HepG2 (cell line): ENCODE measurements around the gene ZNF687. TPM values are rescaled to one million over a fixed set of nuclear protein-coding genes. Genes with fewer than 3 reads are reported as not detected.

Experiments
- CREB1 ChIP-seq, 2 experiments: fragments of 450-650 bp in 1 of 2; IDR thresholded peaks; 2 replicates each; pipeline ENCODE4 v1.6.1; 2016 to 2017; ENCODE audit warnings: control low read depth in 1 of 2, mild to moderate bottlenecking in 1 of 2, missing compliant biosample characterization in 1 of 2, missing genetic modification characterization in 1 of 2
- DMAP1 ChIP-seq: IDR thresholded peaks from 2 replicates; pipeline ENCODE4 v1.6.1; 2016
- KDM3A ChIP-seq: IDR thresholded peaks from 2 replicates; pipeline ENCODE4 v1.6.1; 2018; ENCODE audit warnings: low read depth, missing compliant biosample characterization
- KLF12 ChIP-seq: sonication (generic); formaldehyde crosslinking; IDR thresholded peaks from 2 replicates; pipeline ENCODE4 v1.4.0; 2020; ENCODE audit warnings: missing genetic modification reagents, borderline replicate concordance
- MAFG ChIP-seq: sonication (generic); formaldehyde crosslinking; IDR thresholded peaks from 2 replicates; pipeline ENCODE4 v1.5.1; 2020; ENCODE audit warnings: mild to moderate bottlenecking, missing genetic modification reagents
- MXD4 ChIP-seq: IDR thresholded peaks from 2 replicates; pipeline ENCODE4 v1.6.1; 2016; ENCODE audit warnings: mild to moderate bottlenecking, missing biosample characterization, missing genetic modification reagents
- NCOA1 ChIP-seq: sonication (generic); formaldehyde crosslinking; IDR thresholded peaks from 2 replicates; pipeline ENCODE4 v1.9.0; 2021; ENCODE audit warnings: missing genetic modification reagents
- RCOR2 ChIP-seq: IDR thresholded peaks from 2 replicates; pipeline ENCODE4 v1.6.1; 2016; ENCODE audit warnings: missing biosample characterization, missing genetic modification reagents
- SCMH1 ChIP-seq: sonication (generic); formaldehyde crosslinking; IDR thresholded peaks from 2 replicates; pipeline ENCODE4 v1.9.0; 2021; ENCODE audit warnings: missing genetic modification reagents, mild to moderate bottlenecking, borderline replicate concordance
- SNAI1 ChIP-seq: sonication (generic); formaldehyde crosslinking; IDR thresholded peaks from 2 replicates; pipeline ENCODE4 v1.5.0; 2020; ENCODE audit warnings: mild to moderate bottlenecking, missing genetic modification reagents, borderline replicate concordance
- TAF1 ChIP-seq: sonication (generic); formaldehyde crosslinking; IDR thresholded peaks from 2 replicates; pipeline ENCODE4 v1.4.0; 2020; ENCODE audit warnings: missing genetic modification reagents
- ZBTB7B ChIP-seq: sonication (generic); formaldehyde crosslinking; IDR thresholded peaks from 2 replicates; pipeline ENCODE4 v1.4.0; 2020; ENCODE audit warnings: missing genetic modification reagents
- ZNF407 ChIP-seq: sonication (generic); formaldehyde crosslinking; IDR thresholded peaks from one replicate; pipeline ENCODE4 v1.5.1; 2020; ENCODE audit warnings: mild to moderate bottlenecking, missing genetic modification reagents; ENCODE audit errors: not compliant biosample characterization
- ZNF552 ChIP-seq: sonication (generic); formaldehyde crosslinking; IDR thresholded peaks from 2 replicates; pipeline ENCODE4 v1.9.0; 2022; ENCODE audit warnings: missing genetic modification reagents, mild to moderate bottlenecking, borderline replicate concordance
- polyA plus RNA-seq, 8 experiments: library from polyadenylated mRNA; depleted of rRNA in 3 of 8; stranded (reverse) in 7 of 8; unstranded in 1 of 8; fragments of >200 nt; fragmentation: Illumina TruSeq in 4 of 8; extraction: Trizol in 4 of 8; gene quantifications; 2 replicates each; pipeline versions ENCODE4 v1.2.1 to v1.2.3, GENCODE V29; 2011 to 2016; ENCODE audit warnings: low read depth in 4 of 8, missing spikeins in 1 of 8, mixed read lengths in 1 of 8; ENCODE audit not compliant: insufficient read depth in 1 of 8
- total RNA-seq, 5 experiments: library from RNA; depleted of rRNA; stranded (reverse); fragments of >200 nt; fragmentation: Illumina TruSeq; extraction: Trizol; gene quantifications; 2 replicates each; pipeline ENCODE4 v1.2.3, GENCODE V29; 2016; ENCODE audit warnings: low read depth in 1 of 5
- TF ChIP-seq, protein P1 (sequence below): sonication (generic); formaldehyde crosslinking; IDR thresholded peaks from 2 replicates; pipeline ENCODE4 v1.5.1; 2020; ENCODE audit warnings: missing genetic modification reagents, mild to moderate bottlenecking, borderline replicate concordance
- TF ChIP-seq, protein P2 (sequence below): sonication (generic); formaldehyde crosslinking; IDR thresholded peaks from 2 replicates; pipeline ENCODE4 v1.8.1; 2023; ENCODE audit warnings: mild to moderate bottlenecking, inconsistent platforms, moderate library complexity, missing genetic modification reagents, borderline replicate concordance

Gene ZNF687
- total and polyA plus RNA-seq, 2 of the 13 experiments (the other 11 are each of a cell fraction or from before 2014, with no cell fraction given): 14.1 to 16.5 TPM

DNA sequence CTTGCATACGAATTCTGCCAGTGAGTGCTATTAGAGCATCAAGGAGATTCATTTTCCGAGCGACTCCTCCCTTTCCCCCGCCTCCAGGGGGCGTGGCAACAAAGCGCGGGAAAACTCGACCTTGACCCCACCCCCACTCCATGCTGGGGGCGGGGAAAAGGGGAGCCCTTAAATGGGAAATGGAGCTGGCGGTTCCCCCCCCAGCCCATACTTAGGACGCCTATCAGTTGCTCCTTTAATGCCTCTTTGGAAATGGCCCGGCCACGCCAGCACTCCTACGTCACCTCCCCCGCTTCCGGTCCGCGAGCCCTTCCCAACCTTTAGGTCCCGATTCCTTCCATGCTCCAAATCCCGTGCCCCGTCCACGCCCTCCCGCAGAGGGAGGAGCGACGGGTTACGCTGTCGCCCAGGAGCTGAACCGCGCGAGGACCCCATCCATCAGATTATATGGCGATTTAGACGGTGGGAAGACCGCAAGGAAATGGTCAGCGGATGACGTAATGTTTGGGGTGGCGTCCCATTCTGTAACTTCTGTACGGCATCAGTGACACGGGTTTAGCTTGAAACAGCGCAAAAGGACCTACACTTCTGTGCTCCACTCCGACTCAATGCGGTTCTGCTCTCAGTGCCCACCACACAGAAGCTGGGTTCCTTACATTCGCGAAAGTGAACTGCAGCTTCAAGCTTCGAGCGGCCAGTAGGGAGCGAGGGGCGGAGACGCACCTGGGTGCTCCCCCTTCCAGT, 702 bp upstream of the ZNF687 start (continued):
- TF ChIP-seq ZNF407 (CRISPR knock-in tag): no peak
- TF ChIP-seq NCOA1 (CRISPR knock-in tag): peak; percentile 92; the same call in 1 of the 2 replicates
- no peak for TF ChIP-seq SCMH1 (CRISPR knock-in tag)
- peak; percentile 39; the same call in 1 of the 2 replicates for TF ChIP-seq ZBTB7B (CRISPR knock-in tag)
- TF ChIP-seq, protein P1, sequence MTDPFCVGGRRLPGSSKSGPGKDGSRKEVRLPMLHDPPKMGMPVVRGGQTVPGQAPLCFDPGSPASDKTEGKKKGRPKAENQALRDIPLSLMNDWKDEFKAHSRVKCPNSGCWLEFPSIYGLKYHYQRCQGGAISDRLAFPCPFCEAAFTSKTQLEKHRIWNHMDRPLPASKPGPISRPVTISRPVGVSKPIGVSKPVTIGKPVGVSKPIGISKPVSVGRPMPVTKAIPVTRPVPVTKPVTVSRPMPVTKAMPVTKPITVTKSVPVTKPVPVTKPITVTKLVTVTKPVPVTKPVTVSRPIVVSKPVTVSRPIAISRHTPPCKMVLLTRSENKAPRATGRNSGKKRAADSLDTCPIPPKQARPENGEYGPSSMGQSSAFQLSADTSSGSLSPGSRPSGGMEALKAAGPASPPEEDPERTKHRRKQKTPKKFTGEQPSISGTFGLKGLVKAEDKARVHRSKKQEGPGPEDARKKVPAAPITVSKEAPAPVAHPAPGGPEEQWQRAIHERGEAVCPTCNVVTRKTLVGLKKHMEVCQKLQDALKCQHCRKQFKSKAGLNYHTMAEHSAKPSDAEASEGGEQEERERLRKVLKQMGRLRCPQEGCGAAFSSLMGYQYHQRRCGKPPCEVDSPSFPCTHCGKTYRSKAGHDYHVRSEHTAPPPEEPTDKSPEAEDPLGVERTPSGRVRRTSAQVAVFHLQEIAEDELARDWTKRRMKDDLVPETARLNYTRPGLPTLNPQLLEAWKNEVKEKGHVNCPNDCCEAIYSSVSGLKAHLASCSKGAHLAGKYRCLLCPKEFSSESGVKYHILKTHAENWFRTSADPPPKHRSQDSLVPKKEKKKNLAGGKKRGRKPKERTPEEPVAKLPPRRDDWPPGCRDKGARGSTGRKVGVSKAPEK: no peak
- no peak for TF ChIP-seq MAFG (CRISPR knock-in tag)
- TF ChIP-seq SNAI1: no peak
- peak; percentile 91 for TF ChIP-seq CREB1 (IDR thresholded peaks at IDR 0.05)
- peak; percentile 94 for TF ChIP-seq CREB1 (CRISPR knock-in tag; IDR thresholded peaks at IDR 0.05)
- peak; percentile 89; the same call in 1 of the 2 replicates for TF ChIP-seq ZNF552
- TF ChIP-seq KLF12 (CRISPR knock-in tag): no peak
- TF ChIP-seq DMAP1 (CRISPR knock-in tag): peak; percentile 94
- TF ChIP-seq, protein P2, sequence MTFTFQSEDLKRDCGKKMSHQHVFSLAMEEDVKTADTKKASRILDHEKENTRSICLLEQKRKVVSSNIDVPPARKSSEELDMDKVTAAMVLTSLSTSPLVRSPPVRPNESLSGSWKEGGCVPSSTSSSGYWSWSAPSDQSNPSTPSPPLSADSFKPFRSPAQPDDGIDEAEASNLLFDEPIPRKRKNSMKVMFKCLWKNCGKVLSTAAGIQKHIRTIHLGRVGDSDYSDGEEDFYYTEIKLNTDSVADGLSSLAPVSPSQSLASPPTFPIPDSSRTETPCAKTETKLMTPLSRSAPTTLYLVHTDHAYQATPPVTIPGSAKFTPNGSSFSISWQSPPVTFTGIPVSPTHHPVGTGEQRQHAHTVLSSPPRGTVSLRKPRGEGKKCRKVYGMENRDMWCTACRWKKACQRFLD (CRISPR knock-in tag): no peak
- TF ChIP-seq TAF1 (CRISPR knock-in tag): peak; percentile 61
- no peak for TF ChIP-seq KDM3A (CRISPR knock-in tag)
- TF ChIP-seq RCOR2 (CRISPR knock-in tag): peak; percentile 35; the same call in 1 of the 2 replicates
- no peak; the same call in 1 of the 2 replicates for TF ChIP-seq MXD4 (CRISPR knock-in tag)
